Left cardiac atrium (tissue), 4 donors: Measurements from ENCODE around the gene PYGB. TPM values are rescaled to one million over a fixed set of nuclear protein-coding genes. Genes with fewer than 3 reads are reported as not detected.
A peak's percentile ranks its signal among the peaks of the same experiment; 100 is the strongest.

Source experiments
- ATAC-seq, 2 donors: fragments of 200-7000 bp; cut with Tn5 transposase; one replicate each; pipeline ENCODE4 v1.9.1; 2020; ENCODE audit warnings: mild to moderate bottlenecking in 2 of 2, moderate library complexity in 2 of 2
- DNase-seq: peaks from one replicate; pipeline ENCODE4 v3.0.0-alpha.2; 2020
- intact Hi-C, 2 donors: fragments of 100-400 bp; cut with DNase I; formaldehyde crosslinking; loops; one replicate each; pipeline versions ENCODE4 v1.14.1 to v1.15.1; 2022 to 2023
- total RNA-seq, 2 donors: library from RNA; stranded (reverse); fragmentation: NEBNext Ultra II Directional; extraction: Animal tissue kit (Norgen Biotek cat#: 25700); gene quantifications; one replicate each; pipeline ENCODE4 v1.2.1, GENCODE V29; 2021
- donor health status: DM: no; HTN: yes; CAD: no.
- donor health status: DM: no; HTN: yes; CAD: no; lungs with severe emphysema.
- donor health status: DM: yes; HTN: yes; CAD: no.
- donor health status: Dilated cardiomyopathy.

PYGB gene
- total RNA-seq, 2 donors from 2014 or later: 103 to 152 TPM

GRCh38 chr20:25214426-25214790 lies 33.5 kb upstream of the PYGB start:
- ATAC-seq: no peak
- intact Hi-C loops: no loop called here
- DNase-seq: no peak

GRCh38 chr20:25214819-25215218 lies 33.1 kb upstream of the PYGB start:
- ATAC-seq (no peak), DNase-seq (no peak)
- intact Hi-C loops: no loop called here

GRCh38 chr20:25215521-25215920 lies 32.4 kb upstream of the PYGB start:
- intact Hi-C loops: no loop called here
- ATAC-seq (no peak), DNase-seq (no peak)

- intact Hi-C loops: no loop called here
- ATAC-seq (peak; percentile 66 to 85), DNase-seq (peak; percentile 45)
Measured at GRCh38 chr20:25216199-25216945, 31.5 kb upstream of the PYGB start.

GRCh38 chr20:25217161-25218108 lies 30.4 kb upstream of the PYGB start:
- intact Hi-C loops: no loop called here
- DNase-seq: no peak

GRCh38 chr20:25218109-25218486 lies 29.8 kb upstream of the PYGB start:
- DNase-seq: no peak
- intact Hi-C loops: no loop called here
- ATAC-seq: no peak

More at GRCh38 chr20:25217161-25218108, 30.4 kb upstream of the PYGB start:
- no peak for ATAC-seq

DNA sequence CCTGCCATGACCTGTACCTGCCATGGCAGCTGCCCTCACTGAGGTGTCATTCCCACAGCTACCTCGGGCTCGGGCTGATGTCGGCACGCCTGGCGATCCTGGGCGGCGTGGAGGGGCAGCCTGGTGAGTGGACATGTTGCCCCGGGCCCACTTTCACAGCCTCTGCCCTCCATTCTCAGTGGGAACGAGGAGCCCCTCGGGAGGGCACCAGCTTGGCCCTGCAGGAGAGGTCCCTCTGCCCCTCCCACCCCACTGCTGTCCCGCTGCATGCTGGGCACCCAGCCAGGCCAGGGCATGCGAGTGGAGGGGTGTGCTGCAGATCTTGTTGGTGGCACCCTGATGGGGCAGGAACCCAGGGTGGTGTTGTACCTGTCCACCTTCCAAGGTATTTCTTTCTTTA lies 29.4 kb upstream of the PYGB start:
- DNase-seq (no peak), ATAC-seq (no peak)
- intact Hi-C loops: no loop called here

DNA sequence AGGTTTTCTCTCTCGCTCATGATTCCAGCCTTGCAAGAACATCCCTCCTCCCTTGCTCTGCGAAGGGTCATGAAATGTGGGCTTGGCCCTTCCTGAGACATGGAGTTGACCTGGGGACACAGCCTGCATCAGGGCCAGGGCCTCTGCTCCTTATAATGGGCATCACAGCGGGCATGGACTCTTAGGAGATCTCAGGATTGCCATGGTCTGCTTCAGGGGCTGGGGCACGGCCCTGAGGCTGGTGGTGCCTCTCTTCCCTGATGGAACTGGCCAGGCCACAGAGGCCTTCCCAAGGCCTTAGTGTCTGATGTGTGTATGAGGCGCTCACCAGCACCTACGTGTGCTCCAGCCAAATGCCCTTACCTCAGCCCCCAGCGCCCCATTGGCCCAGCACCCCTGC lies 28.5 kb upstream of the PYGB start:
- intact Hi-C loops: no loop called here
- ATAC-seq: no peak
- DNase-seq: no peak

DNA sequence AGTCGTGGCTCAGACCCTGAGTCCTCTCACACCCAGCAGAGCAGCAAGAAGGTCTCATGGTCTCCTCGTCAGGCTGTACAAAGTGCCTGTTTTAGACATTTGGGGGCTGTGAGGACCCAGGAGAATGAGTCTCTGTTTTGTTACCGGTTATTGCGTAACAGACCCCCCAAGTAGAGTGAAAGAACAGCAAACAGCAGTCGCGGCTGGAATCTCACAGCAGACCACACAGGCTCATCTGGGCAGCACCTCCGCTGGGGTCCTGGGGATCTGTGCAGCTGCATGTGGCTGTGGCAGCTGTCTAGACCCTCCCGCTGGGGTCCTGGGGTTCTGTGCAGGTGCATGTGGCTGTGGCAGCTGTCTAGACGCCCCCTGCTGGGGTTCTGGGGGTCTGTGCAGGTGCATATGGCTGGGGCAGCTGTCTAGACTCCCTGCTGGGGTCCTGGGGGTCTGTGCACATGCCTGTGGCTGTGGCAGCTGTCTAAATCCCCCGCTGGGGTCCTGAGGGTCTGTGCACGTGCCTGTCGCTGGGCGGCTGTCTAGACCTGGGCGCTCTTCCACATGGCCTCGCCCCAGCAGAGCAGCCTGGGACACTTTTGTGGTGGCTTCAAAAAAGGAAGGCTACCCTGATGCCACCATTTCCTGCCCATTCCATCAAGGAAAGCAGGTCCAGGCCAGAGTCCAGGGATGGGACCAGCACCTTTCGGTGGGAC lies 27.7 kb upstream of the PYGB start:
- intact Hi-C loops: no loop called here
- no peak for DNase-seq
- no peak for ATAC-seq

DNA sequence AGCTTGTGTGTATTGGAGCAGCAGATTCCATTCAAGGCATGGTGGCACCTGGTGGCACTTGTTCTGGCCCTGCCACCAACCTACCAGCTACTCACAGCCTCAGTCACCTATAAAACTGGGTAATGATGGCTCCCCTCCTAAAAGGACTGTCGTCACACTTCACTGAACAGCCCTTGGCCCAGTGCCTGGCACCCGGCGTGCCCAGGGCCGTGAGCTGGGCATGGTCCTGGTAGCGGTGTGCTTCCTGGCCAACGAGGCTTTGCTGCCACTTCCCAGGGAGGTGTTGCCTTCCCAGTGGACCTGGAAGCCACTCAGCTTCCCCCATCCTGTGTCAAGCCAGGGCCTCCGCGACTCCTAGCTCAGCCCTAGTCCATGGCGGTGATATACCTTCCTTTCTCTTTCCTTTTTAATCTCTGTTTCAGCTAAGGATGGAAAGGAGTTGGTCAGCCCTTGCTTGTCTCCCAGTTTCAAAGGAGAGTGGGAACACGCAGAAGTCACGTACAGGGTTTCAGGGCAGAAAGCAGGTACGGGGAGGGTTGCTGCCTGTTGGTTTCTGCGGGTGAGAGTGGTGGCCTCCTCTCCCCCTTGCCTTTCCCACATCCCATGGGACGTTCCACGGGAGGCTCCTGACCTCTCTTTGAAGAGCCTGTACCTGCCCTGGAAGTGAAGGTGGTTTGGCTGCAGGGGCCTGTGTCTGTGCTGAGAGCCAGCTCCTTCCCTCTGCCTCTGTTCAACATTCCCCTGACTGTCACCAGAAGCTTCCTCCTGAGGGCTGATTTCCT lies 26.9 kb upstream of the PYGB start:
- peak; percentile 56 for DNase-seq
- peak; percentile 53 to 58 for ATAC-seq
- intact Hi-C loops: no loop called here

GRCh38 chr20:25221592-25222460 lies 26.1 kb upstream of the PYGB start:
- DNase-seq: peak; percentile 47
- intact Hi-C loops: no loop called here

DNA sequence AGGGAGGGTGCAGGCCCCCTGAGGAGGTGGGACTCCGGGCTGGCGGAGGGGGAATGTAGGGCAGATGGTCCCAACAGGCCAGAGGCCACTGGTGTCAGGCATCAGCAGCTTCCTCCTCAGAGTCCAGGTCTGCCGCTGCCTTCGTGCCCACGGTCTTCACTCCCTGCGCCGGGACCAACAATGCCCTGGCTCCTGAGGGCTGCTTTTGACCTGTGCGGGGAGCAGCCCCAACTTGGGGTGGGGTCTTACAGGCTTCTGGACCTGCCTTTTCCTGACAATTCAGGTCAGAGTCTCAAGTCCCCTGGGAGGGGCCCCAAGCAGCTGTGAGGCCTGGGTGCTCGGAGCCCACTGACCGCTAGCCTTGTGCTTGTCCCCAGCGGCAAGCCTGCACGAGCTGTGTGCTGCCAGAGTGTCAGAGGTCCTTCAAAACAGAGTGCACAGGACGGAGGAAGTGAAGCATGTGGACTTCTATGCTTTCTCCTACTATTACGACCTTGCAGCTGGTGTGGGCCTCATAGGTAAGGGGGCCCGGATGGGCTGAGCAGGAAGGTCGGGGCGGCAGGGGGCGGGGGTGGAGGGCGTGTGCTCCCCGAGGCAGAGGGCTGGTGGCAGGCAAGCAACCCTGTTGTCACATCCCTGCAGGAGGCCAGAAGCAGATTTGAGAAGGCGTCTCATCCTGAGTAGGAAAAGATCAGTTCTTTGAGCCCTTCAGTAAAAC lies 25.3 kb upstream of the PYGB start:
- intact Hi-C loops: no loop called here
- DNase-seq: no peak

More at GRCh38 chr20:25221592-25222460, 26.1 kb upstream of the PYGB start:
- peak; percentile 16 to 49 for ATAC-seq

GRCh38 chr20:25223179-25223661 lies 24.7 kb upstream of the PYGB start:
- ATAC-seq (no peak), DNase-seq (no peak)
- intact Hi-C loops: no loop called here

More for the DNA sequence above, 25.3 kb upstream of the PYGB start:
- no peak for ATAC-seq

- intact Hi-C loops: no loop called here
Measured at GRCh38 chr20:25223765-25224720, 23.8 kb upstream of the PYGB start.

DNA sequence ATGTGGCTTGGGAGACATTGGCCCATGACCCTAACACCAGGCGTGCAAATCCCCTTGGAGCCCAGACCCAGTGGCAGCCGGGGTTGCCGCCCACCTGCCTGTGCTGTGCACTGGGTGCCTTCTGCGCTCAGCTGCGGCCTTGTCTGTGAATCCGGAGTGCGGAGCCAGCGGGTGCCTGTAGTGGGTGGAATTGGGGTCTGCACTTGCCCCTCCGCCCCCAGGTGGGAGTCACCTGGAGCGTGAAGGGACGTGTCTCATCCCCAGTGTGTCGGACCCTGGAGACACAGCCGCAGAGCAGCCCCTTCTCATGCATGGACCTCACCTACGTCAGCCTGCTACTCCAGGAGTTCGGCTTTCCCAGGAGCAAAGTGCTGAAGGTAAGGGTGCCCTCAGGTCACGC lies 22.9 kb upstream of the PYGB start:
- no peak for ATAC-seq
- intact Hi-C loops: no loop called here
- DNase-seq: no peak

More at GRCh38 chr20:25223765-25224720, 23.8 kb upstream of the PYGB start:
- ATAC-seq (no peak), DNase-seq (no peak)
